ENCODE results near the gene HRK.

Gene HRK

GRCh38 chr12:116859079-116859478 is 22.2 kb downstream of the HRK start:
- ChIA-PET CTCF (no interaction called here), POLR2A (interaction anchor here (0.6 to 1.3 kb wide), 2 partner anchors 21 to 53 kb away, joined by 3 to 4 read pairs; no protein-coding TSS in a partner anchor)
- TF ChIP-seq TARDBP (IDR thresholded peaks at IDR 0.05) (no peak), LEF1 (IDR thresholded peaks at IDR 0.05; ENCODE audit: borderline replicate concordance) (no peak), SUZ12 (IDR thresholded peaks at IDR 0.05) (no peak), L3MBTL2 (conservative IDR thresholded peaks at IDR 0.05) (no peak), ZNF384 (IDR thresholded peaks at IDR 0.05) (no peak), SP1 (IDR thresholded peaks at IDR 0.05) (no peak), FOXM1 (IDR thresholded peaks at IDR 0.05; ENCODE audit: borderline replicate concordance) (no peak), NFRKB (IDR thresholded peaks at IDR 0.05) (no peak), PKNOX1 (IDR thresholded peaks at IDR 0.05) (no peak), ARNT (IDR thresholded peaks at IDR 0.05) (no peak), FOXK2 (IDR thresholded peaks at IDR 0.05) (no peak), CTBP1 (IDR thresholded peaks at IDR 0.05; ENCODE audit: borderline replicate concordance) (no peak)
- no peak for DNase-seq (ENCODE audit: extremely low spot score)

- ChIA-PET POLR2A (no interaction called here), CTCF (no interaction called here)
- no peak for TF ChIP-seq SUZ12 (IDR thresholded peaks at IDR 0.05)
- no peak for TF ChIP-seq CTBP1 (IDR thresholded peaks at IDR 0.05; ENCODE audit: borderline replicate concordance)
- TF ChIP-seq ARNT (IDR thresholded peaks at IDR 0.05) = no peak
- no peak for TF ChIP-seq ELF4 (IDR thresholded peaks at IDR 0.05)
- no peak for TF ChIP-seq FOXK2 (IDR thresholded peaks at IDR 0.05)
- no peak for DNase-seq (ENCODE audit: extremely low spot score)
Measured at GRCh38 chr12:116856729-116857128, 24.5 kb downstream of the HRK start.

- ChIA-PET CTCF (interaction anchor here (1.6 kb wide), 1 partner anchor 7 kb away, joined by 3 read pairs; no protein-coding TSS in a partner anchor), POLR2A (no interaction called here)
- no peak for TF ChIP-seq FOXK2 (IDR thresholded peaks at IDR 0.05)
- no peak for TF ChIP-seq LEF1 (IDR thresholded peaks at IDR 0.05; ENCODE audit: borderline replicate concordance)
- TF ChIP-seq ARNT (IDR thresholded peaks at IDR 0.05) = no peak
- no peak for TF ChIP-seq ZNF384 (IDR thresholded peaks at IDR 0.05)
- TF ChIP-seq CTBP1 (IDR thresholded peaks at IDR 0.05; ENCODE audit: borderline replicate concordance) = no peak
- TF ChIP-seq HDGF (IDR thresholded peaks at IDR 0.05; ENCODE audit: borderline replicate concordance) = no peak
- TF ChIP-seq FOXA1 (IDR thresholded peaks at IDR 0.05) = no peak
- TF ChIP-seq ELF4 (IDR thresholded peaks at IDR 0.05) = no peak
- TF ChIP-seq L3MBTL2 (conservative IDR thresholded peaks at IDR 0.05) = no peak
- no peak for DNase-seq (ENCODE audit: extremely low spot score)
Measured at GRCh38 chr12:116855744-116856470, 25.3 kb downstream of the HRK start.

- POLR2A ChIA-PET = no interaction called here
- CTCF ChIA-PET = no interaction called here
- no peak for DNase-seq (ENCODE audit: extremely low spot score)
- TF ChIP-seq NFRKB (IDR thresholded peaks at IDR 0.05) (no peak), L3MBTL2 (conservative IDR thresholded peaks at IDR 0.05) (no peak), HDGF (IDR thresholded peaks at IDR 0.05; ENCODE audit: borderline replicate concordance) (no peak), CTBP1 (IDR thresholded peaks at IDR 0.05; ENCODE audit: borderline replicate concordance) (no peak)
Measured at GRCh38 chr12:116853507-116853906, 27.7 kb downstream of the HRK start.

GRCh38 chr12:116852303-116852702 is 28.9 kb downstream of the HRK start:
- DNase-seq (ENCODE audit: extremely low spot score) = no peak
- ChIA-PET CTCF (no interaction called here), POLR2A (no interaction called here)
- TF ChIP-seq FOXM1 (IDR thresholded peaks at IDR 0.05; ENCODE audit: borderline replicate concordance) (no peak), ARNT (IDR thresholded peaks at IDR 0.05) (no peak), FOXA1 (IDR thresholded peaks at IDR 0.05) (no peak), L3MBTL2 (conservative IDR thresholded peaks at IDR 0.05) (no peak), ZNF384 (IDR thresholded peaks at IDR 0.05) (no peak), HDGF (IDR thresholded peaks at IDR 0.05; ENCODE audit: borderline replicate concordance) (no peak), LEF1 (IDR thresholded peaks at IDR 0.05; ENCODE audit: borderline replicate concordance) (no peak), ELF4 (IDR thresholded peaks at IDR 0.05) (no peak), TARDBP (IDR thresholded peaks at IDR 0.05) (no peak), BHLHE40 (IDR thresholded peaks at IDR 0.05; ENCODE audit: borderline replicate concordance) (no peak), CTBP1 (IDR thresholded peaks at IDR 0.05; ENCODE audit: borderline replicate concordance) (no peak), FOXK2 (IDR thresholded peaks at IDR 0.05) (no peak), PKNOX1 (IDR thresholded peaks at IDR 0.05) (no peak), SUZ12 (IDR thresholded peaks at IDR 0.05) (no peak), SP1 (IDR thresholded peaks at IDR 0.05) (no peak), NFRKB (IDR thresholded peaks at IDR 0.05) (no peak)

- TF ChIP-seq HDGF (IDR thresholded peaks at IDR 0.05; ENCODE audit: borderline replicate concordance) (no peak), FOXA1 (IDR thresholded peaks at IDR 0.05) (no peak), L3MBTL2 (conservative IDR thresholded peaks at IDR 0.05) (no peak), FOXK2 (IDR thresholded peaks at IDR 0.05) (no peak), ZNF384 (IDR thresholded peaks at IDR 0.05) (no peak), ARNT (IDR thresholded peaks at IDR 0.05) (no peak), NFRKB (IDR thresholded peaks at IDR 0.05) (no peak)
- ChIA-PET POLR2A (no interaction called here), CTCF (no interaction called here)
- DNase-seq (ENCODE audit: extremely low spot score) = no peak
Measured at GRCh38 chr12:116849216-116849615, 32.0 kb downstream of the HRK start.

GRCh38 chr12:116843085-116843484 is 38.2 kb downstream of the HRK start:
- TF ChIP-seq ZNF384 (IDR thresholded peaks at IDR 0.05) (no peak), BHLHE40 (IDR thresholded peaks at IDR 0.05; ENCODE audit: borderline replicate concordance) (no peak), ELF4 (IDR thresholded peaks at IDR 0.05) (no peak), FOXM1 (IDR thresholded peaks at IDR 0.05; ENCODE audit: borderline replicate concordance) (no peak), FOXA1 (IDR thresholded peaks at IDR 0.05) (no peak), TARDBP (IDR thresholded peaks at IDR 0.05) (no peak), SUZ12 (IDR thresholded peaks at IDR 0.05) (no peak), NFRKB (IDR thresholded peaks at IDR 0.05) (no peak), LEF1 (IDR thresholded peaks at IDR 0.05; ENCODE audit: borderline replicate concordance) (no peak), PKNOX1 (IDR thresholded peaks at IDR 0.05) (no peak), L3MBTL2 (conservative IDR thresholded peaks at IDR 0.05) (no peak), FOXK2 (IDR thresholded peaks at IDR 0.05) (no peak), HDGF (IDR thresholded peaks at IDR 0.05; ENCODE audit: borderline replicate concordance) (no peak), SP1 (IDR thresholded peaks at IDR 0.05) (no peak), CTBP1 (IDR thresholded peaks at IDR 0.05; ENCODE audit: borderline replicate concordance) (no peak), ARNT (IDR thresholded peaks at IDR 0.05) (no peak)
- POLR2A ChIA-PET = no interaction called here
- no peak for DNase-seq (ENCODE audit: extremely low spot score)
- CTCF ChIA-PET = no interaction called here
